ENCODE data around the gene SUDS3. TPM values are rescaled to one million over a fixed set of nuclear protein-coding genes. Genes with fewer than 3 reads are reported as not detected.

SUDS3 gene
- total and polyA plus RNA-seq, 12 donors = 7.5 to 28.0 (median 21.6) TPM

GRCh38 chr12:118427819-118428218, 51.5 kb downstream of the SUDS3 start:
- Histone ChIP-seq H3K4me3 (no peak overlapping the region), H3K27ac (no peak overlapping the region), H3K4me1 (no peaks in the 10 kb centered on the region), H3K9me3 (no peaks in the 10 kb centered on the region), H3K27me3 (no peaks in the 10 kb centered on the region), H3K36me3 (no peaks in the 10 kb centered on the region)
- DNase-seq (no peak), ATAC-seq (no peak)
- intact Hi-C loops (cut with DNase I) = no loop called here
- 81 to 84% methylated on average over 3 of the region's 3 CpGs for whole genome bisulfite sequencing, 2 donors
- no peak for TF ChIP-seq CTCF (IDR thresholded peaks at IDR 0.05)

- no peak for DNase-seq
- 77 to 88% methylated on average over 3 of the region's 3 CpGs for WGBS, 2 donors
- no peak overlapping the region for H3K4me3 ChIP-seq
- no peaks in the 10 kb centered on the region for H3K27me3 ChIP-seq
- H3K36me3 ChIP-seq = no peaks in the 10 kb centered on the region
- no peak for TF ChIP-seq CTCF (IDR thresholded peaks at IDR 0.05)
- no peak overlapping the region for H3K27ac ChIP-seq
- intact Hi-C loops (cut with DNase I) = no loop called here
- H3K9me3 ChIP-seq = no peaks in the 10 kb centered on the region
- ATAC-seq = no peak
- no peaks in the 10 kb centered on the region for H3K4me1 ChIP-seq
Measured at GRCh38 chr12:118428643-118429042, 52.3 kb downstream of the SUDS3 start.

- intact Hi-C loops (cut with DNase I) = loop anchor here in 6 of 10 donors (10.0 kb wide), 3 partner anchors 175 to 605 kb away; no protein-coding TSS in a partner anchor
- H3K27me3 ChIP-seq = no peaks in the 10 kb centered on the region
- no peaks in the 10 kb centered on the region for H3K9me3 ChIP-seq
- ATAC-seq = no peak
- no peak overlapping the region for H3K27ac ChIP-seq
- H3K4me3 ChIP-seq = no peak overlapping the region
- H3K4me1 ChIP-seq = no peaks in the 10 kb centered on the region
- TF ChIP-seq CTCF (IDR thresholded peaks at IDR 0.05) = no peak
- DNase-seq = no peak
- 68 to 70% methylated on average over 7 of the region's 7 CpGs for WGBS, 2 donors
- H3K36me3 ChIP-seq = no peaks in the 10 kb centered on the region
Measured at GRCh38 chr12:118429688-118430383, 53.5 kb downstream of the SUDS3 start.

GRCh38 chr12:118430516-118430915, 54.2 kb downstream of the SUDS3 start:
- H3K36me3 ChIP-seq = no peaks in the 10 kb centered on the region
- no peaks in the 10 kb centered on the region for H3K4me1 ChIP-seq
- ATAC-seq = no peak
- no peak for DNase-seq
- no peak overlapping the region for H3K4me3 ChIP-seq
- H3K27me3 ChIP-seq = no peaks in the 10 kb centered on the region
- 65 to 82% methylated on average over 4 of the region's 4 CpGs for WGBS, 2 donors
- intact Hi-C loops (cut with DNase I) = loop anchor here in 6 of 10 donors (10.0 kb wide), 3 partner anchors 174 to 604 kb away; no protein-coding TSS in a partner anchor
- no peaks in the 10 kb centered on the region for H3K9me3 ChIP-seq
- no peak for TF ChIP-seq CTCF (IDR thresholded peaks at IDR 0.05)
- H3K27ac ChIP-seq = no peak overlapping the region
